ENCODE measurements around the gene FBLN1. TPM values are rescaled to one million over a fixed set of nuclear protein-coding genes. Genes with fewer than 3 reads are reported as not detected.

The FBLN1 gene
- polyA plus RNA-seq, 3 donors, result 0.03 to 0.17 TPM; not detected in 1

- H3K4me3 ChIP-seq (replicated peaks in 1 of 3; ENCODE audit: low read depth in 2 of 3, low read length in 3 of 3), result no peak overlapping the region
- Mint-ChIP-seq H3K4me3 (no peak overlapping the region), H3K27me3 (ENCODE audit: low read depth in 3 of 3) (peaks cover 37 to 69% (median 40%) of the 10 kb centered on the region in 3 donors), H3K27ac (peak overlapping the region in 1 of 7 donors; percentile 71), H3K4me1 (peaks cover 9% of the 10 kb centered on the region), H3K9me3 (peaks cover 0 to 2% (median 0%) of the 10 kb centered on the region in 7 donors), H3K36me3 (no peaks in the 10 kb centered on the region)
- no peak for DNase-seq
- H3K9ac ChIP-seq (ENCODE audit: insufficient read depth, low read length, poor library complexity, severe bottlenecking), result no peak overlapping the region
- H3K9me3 ChIP-seq (replicated peaks in 1 of 2; ENCODE audit: control insufficient read depth in 1 of 2, insufficient read depth in 1 of 2, low read length in 2 of 2), result peaks cover 0 to 2% of the 10 kb centered on the region in 2 donors
- H3K4me2 ChIP-seq (replicated peaks; ENCODE audit: extremely low read depth, low read length, poor library complexity, severe bottlenecking), result no peak overlapping the region
- intact Hi-C loops (cut with micrococcal nuclease), result loop anchor here (5.0 to 10.0 kb wide), 2 partner anchors 73 to 465 kb away; no protein-coding TSS in a partner anchor
- H3K79me2 ChIP-seq (ENCODE audit: insufficient read depth, low read length), result no peaks in the 10 kb centered on the region
- WGBS (ENCODE audit: insufficient coverage), result 100% methylated on average over 2 of the region's 6 CpGs
- H4K20me1 ChIP-seq (ENCODE audit: insufficient read depth, low read length), result no peaks in the 10 kb centered on the region
- no peaks in the 10 kb centered on the region for H3K36me3 ChIP-seq (replicated peaks in 1 of 2; ENCODE audit: control insufficient read depth in 1 of 2, insufficient read depth in 2 of 2, low read length in 2 of 2)
- peaks cover 5 to 8% of the 10 kb centered on the region in 2 donors for H3K4me1 ChIP-seq (ENCODE audit: control insufficient read depth in 1 of 2, insufficient read depth in 2 of 2, low read length in 2 of 2)
- no peak overlapping the region for H2AFZ ChIP-seq (ENCODE audit: insufficient read depth, low read depth, low read length, poor library complexity, severe bottlenecking)
- H3K27ac ChIP-seq (ENCODE audit: low read depth in 1 of 2, low read length in 2 of 2), result no peak overlapping the region
- H3K27me3 ChIP-seq (ENCODE audit: control insufficient read depth in 2 of 2, insufficient read depth in 2 of 2, low read length in 2 of 2), result peaks cover 4 to 23% of the 10 kb centered on the region in 2 donors
- TF ChIP-seq CTCF (IDR thresholded peaks at IDR 0.05), result no peak
These were observed 147.1 kb downstream of the FBLN1 start for GRCh38 chr22:45649809-45650208.

- Mint-ChIP-seq H3K4me3 (no peak overlapping the region), H3K27me3 (ENCODE audit: low read depth in 3 of 3) (peaks cover 32 to 63% (median 33%) of the 10 kb centered on the region in 3 donors)
- no peak for TF ChIP-seq CTCF (IDR thresholded peaks at IDR 0.05)
These were observed 148.0 kb downstream of the FBLN1 start for GRCh38 chr22:45650721-45651120.

More at GRCh38 chr22:45650721-45651120, 148.0 kb downstream of the FBLN1 start:
- H3K4me1 ChIP-seq (ENCODE audit: control insufficient read depth in 1 of 2, insufficient read depth in 2 of 2, low read length in 2 of 2), result peaks cover 0 to 3% of the 10 kb centered on the region in 2 donors
- H3K27ac ChIP-seq (ENCODE audit: low read depth in 1 of 2, low read length in 2 of 2), result no peak overlapping the region
- intact Hi-C loops (cut with micrococcal nuclease), result no loop called here
- Mint-ChIP-seq H3K27ac (no peak overlapping the region), H3K4me1 (peaks cover 3% of the 10 kb centered on the region), H3K9me3 (peaks cover 0 to 2% (median 0%) of the 10 kb centered on the region in 7 donors), H3K36me3 (no peaks in the 10 kb centered on the region)
- no peaks in the 10 kb centered on the region for H3K36me3 ChIP-seq (replicated peaks in 1 of 2; ENCODE audit: control insufficient read depth in 1 of 2, insufficient read depth in 2 of 2, low read length in 2 of 2)
- H3K9me3 ChIP-seq (replicated peaks in 1 of 2; ENCODE audit: control insufficient read depth in 1 of 2, insufficient read depth in 1 of 2, low read length in 2 of 2), result peaks cover 0 to 2% of the 10 kb centered on the region in 2 donors
- H3K4me3 ChIP-seq (replicated peaks in 1 of 3; ENCODE audit: low read depth in 2 of 3, low read length in 3 of 3), result no peak overlapping the region
- H3K79me2 ChIP-seq (ENCODE audit: insufficient read depth, low read length), result no peaks in the 10 kb centered on the region
- no peak overlapping the region for H3K9ac ChIP-seq (ENCODE audit: insufficient read depth, low read length, poor library complexity, severe bottlenecking)
- 94% methylated on average over 12 of the region's 12 CpGs for WGBS (ENCODE audit: insufficient coverage)
- DNase-seq, result no peak
- H4K20me1 ChIP-seq (ENCODE audit: insufficient read depth, low read length), result no peaks in the 10 kb centered on the region
- peaks cover 0 to 16% of the 10 kb centered on the region in 2 donors for H3K27me3 ChIP-seq (ENCODE audit: control insufficient read depth in 2 of 2, insufficient read depth in 2 of 2, low read length in 2 of 2)
- H3K4me2 ChIP-seq (replicated peaks; ENCODE audit: extremely low read depth, low read length, poor library complexity, severe bottlenecking), result no peak overlapping the region
- H2AFZ ChIP-seq (ENCODE audit: insufficient read depth, low read depth, low read length, poor library complexity, severe bottlenecking), result no peak overlapping the region

Small RNAs within 50 kb of the gene (small RNA-seq; reads per million reads assigned to genes)
- not detected for gene RNU6-1161P (ENCODE audit: insufficient read length, low read depth)

Other genes with a start within 250 kb of the FBLN1 start
- gene UPK3A, start 217.9 kb upstream of the FBLN1 start, polyA plus RNA-seq, result 10 to 100 TPM in 2 of 3 donors, 1 to 10 TPM in 1; 6.0 to 19.0 (median 14.0) TPM
- 100 to 1,000 TPM in 1 of 3 donors, 10 to 100 TPM in 2; 20.0 to 423 (median 27.9) TPM for gene FAM118A, start 192.9 kb upstream of the FBLN1 start, polyA plus RNA-seq
- not detected for gene SMC1B, start 89.3 kb upstream of the FBLN1 start, polyA plus RNA-seq
- not detected for gene RIBC2, start 89.2 kb upstream of the FBLN1 start, polyA plus RNA-seq
- 100 to 1,000 TPM in 1 of 3 donors, 10 to 100 TPM in 2; 60.1 to 106 (median 92.4) TPM for gene ATXN10, start 169.0 kb downstream of the FBLN1 start, polyA plus RNA-seq

All from CD14-positive monocyte (primary cell).